ENCODE measurements around the gene FOXP4.

DNA sequence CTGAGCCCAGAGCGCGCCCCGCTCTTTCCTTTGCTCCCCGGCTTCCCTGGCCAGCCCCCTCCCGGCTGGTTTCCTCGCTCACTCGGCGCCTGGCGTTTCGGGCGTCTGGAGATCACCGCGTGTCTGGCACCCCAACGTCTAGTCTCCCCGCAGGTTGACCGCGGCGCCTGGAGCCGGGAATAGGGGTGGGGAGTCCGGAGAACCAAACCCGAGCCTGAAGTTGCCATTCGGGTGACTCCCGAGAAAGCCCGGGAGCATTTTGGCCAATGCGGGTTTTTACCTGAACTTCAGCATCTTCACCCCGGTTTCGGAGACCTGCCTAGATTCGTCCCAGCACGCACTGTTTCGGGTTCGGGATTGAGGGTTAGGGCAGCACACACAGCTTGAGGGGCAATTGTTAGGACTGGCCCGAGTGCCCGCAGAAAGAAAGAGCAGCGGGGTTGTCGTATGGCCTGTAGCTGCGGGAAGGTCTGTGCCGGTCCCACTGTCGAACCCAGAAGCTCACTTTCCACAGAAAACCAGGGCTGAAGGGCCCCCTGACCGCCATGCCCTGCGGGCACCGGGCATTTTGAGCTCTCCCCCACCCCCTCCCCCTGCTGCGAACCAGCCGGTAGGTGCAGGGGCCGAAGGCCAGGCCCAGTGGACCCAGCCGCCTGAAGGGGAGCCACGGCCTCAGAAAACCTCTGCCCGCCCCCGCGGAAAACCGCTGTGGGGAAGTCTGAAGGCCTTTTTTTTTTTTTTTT lies 2.1 kb downstream of the FOXP4 start:
- TF ChIP-seq EZH2 (IDR thresholded peaks at IDR 0.05; ENCODE audit: borderline replicate concordance, low read length), result no peak
- TF ChIP-seq, protein P1, sequence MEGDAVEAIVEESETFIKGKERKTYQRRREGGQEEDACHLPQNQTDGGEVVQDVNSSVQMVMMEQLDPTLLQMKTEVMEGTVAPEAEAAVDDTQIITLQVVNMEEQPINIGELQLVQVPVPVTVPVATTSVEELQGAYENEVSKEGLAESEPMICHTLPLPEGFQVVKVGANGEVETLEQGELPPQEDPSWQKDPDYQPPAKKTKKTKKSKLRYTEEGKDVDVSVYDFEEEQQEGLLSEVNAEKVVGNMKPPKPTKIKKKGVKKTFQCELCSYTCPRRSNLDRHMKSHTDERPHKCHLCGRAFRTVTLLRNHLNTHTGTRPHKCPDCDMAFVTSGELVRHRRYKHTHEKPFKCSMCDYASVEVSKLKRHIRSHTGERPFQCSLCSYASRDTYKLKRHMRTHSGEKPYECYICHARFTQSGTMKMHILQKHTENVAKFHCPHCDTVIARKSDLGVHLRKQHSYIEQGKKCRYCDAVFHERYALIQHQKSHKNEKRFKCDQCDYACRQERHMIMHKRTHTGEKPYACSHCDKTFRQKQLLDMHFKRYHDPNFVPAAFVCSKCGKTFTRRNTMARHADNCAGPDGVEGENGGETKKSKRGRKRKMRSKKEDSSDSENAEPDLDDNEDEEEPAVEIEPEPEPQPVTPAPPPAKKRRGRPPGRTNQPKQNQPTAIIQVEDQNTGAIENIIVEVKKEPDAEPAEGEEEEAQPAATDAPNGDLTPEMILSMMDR (IDR thresholded peaks at IDR 0.05; ENCODE audit: low read length), result no peak

Measured in OCI-LY1 (cell line).